DOHH2 (cell line): ENCODE measurements around the gene KRT2.

Source experiments
- EZH2phosphoT487 ChIP-seq: fragments of 200-600 bp; sonication (generic); IDR thresholded peaks from 2 replicates; pipeline ENCODE4 v1.6.1; 2017; ENCODE audit warnings: borderline replicate concordance, mild to moderate bottlenecking, antibody characterized with exemption, low read length, moderate library complexity, mixed read lengths
- TF ChIP-seq, protein P1 (sequence below): fragments of 200-600 bp; sonication (generic); IDR thresholded peaks from one replicate; pipeline ENCODE4 v1.5.1; 2014; ENCODE audit warnings: antibody characterized with exemption, mild to moderate bottlenecking, low read depth, low read length; ENCODE audit not compliant: poor library complexity, severe bottlenecking

DNA sequence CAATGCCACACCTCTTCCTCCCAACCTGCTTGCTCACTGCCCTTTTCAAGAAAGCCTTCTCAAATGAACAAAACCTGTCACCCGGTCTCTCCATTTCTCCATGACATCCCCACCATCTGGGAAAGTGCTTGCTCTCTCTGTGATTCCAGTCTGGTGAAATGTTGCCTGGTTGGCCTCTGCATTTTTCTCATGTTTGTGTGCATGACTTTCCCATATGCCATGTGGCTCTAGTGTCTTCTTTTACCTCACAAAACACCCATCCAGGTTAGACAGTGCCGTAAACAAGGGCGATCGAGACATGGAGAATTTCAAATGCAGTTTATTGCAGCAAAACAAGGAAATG, 22.4 kb upstream of the KRT2 start:
- TF ChIP-seq, protein P1, sequence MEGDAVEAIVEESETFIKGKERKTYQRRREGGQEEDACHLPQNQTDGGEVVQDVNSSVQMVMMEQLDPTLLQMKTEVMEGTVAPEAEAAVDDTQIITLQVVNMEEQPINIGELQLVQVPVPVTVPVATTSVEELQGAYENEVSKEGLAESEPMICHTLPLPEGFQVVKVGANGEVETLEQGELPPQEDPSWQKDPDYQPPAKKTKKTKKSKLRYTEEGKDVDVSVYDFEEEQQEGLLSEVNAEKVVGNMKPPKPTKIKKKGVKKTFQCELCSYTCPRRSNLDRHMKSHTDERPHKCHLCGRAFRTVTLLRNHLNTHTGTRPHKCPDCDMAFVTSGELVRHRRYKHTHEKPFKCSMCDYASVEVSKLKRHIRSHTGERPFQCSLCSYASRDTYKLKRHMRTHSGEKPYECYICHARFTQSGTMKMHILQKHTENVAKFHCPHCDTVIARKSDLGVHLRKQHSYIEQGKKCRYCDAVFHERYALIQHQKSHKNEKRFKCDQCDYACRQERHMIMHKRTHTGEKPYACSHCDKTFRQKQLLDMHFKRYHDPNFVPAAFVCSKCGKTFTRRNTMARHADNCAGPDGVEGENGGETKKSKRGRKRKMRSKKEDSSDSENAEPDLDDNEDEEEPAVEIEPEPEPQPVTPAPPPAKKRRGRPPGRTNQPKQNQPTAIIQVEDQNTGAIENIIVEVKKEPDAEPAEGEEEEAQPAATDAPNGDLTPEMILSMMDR, result no peak
- TF ChIP-seq EZH2phosphoT487, result no peak
